GM19395 (cell line): Measurements from ENCODE around the gene NEUROG2.

ENCODE experiments used
- ATAC-seq: cut with Tn5 transposase; IDR thresholded peaks from one replicate; pipeline ENCODE4 v1.9.1; 2021; ENCODE audit warnings: mild to moderate bottlenecking, moderate library complexity; ENCODE audit not compliant: unreplicated experiment

Gene NEUROG2

GRCh38 chr4:112521123-112522023 is 5.4 kb upstream of the NEUROG2 start:
- ATAC-seq: peak; percentile 18

- no peak for ATAC-seq
These were observed 4.7 kb upstream of the NEUROG2 start for GRCh38 chr4:112520598-112521122.

DNA sequence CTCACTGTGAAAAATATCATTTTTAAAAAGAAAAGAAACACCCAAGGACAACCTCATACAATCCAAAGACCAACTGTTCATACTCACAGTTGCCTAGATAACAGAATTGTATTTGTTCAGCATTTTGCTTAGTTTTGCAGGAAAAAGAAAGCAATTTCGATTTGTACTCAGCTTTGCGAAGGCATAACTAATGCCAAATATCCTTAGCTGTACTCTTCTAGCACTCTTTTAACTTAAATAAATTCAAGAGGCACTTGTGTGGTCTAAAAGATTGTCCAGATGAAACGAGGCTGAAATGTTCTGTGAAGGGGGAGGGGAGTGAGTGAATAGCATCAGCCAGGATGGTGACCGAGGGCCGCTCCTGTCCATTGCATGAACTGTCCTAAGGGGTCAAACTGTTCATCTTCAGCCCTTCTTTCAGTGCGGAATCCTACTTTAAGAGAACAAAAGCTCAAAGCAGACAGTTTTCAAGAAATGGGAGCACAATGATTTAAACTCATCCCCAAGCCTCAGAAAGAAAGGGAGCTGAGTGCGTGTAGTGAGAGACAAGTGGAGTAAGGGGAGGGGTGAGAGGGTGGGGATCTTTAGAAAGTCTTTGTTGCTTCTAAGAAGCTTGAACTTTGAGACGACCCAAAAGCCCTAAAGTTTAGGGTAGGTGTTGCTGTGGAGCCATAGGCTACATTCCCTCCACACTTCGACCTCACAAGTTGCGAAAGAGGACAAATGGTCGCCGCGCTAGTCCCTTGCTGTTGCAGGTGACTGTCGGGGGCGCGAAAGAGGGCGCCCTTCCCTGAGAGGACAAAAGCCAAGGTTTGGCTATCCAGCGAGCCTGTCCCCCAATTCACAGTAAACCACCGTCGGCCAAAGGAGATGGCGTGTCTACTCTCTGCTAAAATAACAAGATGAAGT is 4.0 kb upstream of the NEUROG2 start:
- ATAC-seq: no peak

DNA sequence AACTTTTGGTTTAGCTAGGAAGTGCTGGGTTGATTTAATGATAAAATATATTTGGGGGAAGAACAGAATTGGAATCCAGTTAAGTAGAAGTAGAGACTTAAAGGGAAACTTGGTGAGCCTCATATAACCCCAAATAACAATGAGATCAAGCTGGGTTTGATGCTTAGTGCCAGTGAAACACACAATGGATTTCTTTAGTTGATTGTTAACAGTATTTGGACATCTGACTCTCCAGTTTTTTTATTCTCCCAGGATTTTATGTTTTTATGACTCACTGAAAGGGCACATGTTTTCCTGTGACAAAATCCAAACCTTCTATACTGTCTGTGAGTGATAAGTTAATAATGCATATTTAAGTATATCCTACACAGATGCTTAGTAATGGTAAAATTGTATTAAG is 2.7 kb upstream of the NEUROG2 start:
- ATAC-seq: no peak

DNA sequence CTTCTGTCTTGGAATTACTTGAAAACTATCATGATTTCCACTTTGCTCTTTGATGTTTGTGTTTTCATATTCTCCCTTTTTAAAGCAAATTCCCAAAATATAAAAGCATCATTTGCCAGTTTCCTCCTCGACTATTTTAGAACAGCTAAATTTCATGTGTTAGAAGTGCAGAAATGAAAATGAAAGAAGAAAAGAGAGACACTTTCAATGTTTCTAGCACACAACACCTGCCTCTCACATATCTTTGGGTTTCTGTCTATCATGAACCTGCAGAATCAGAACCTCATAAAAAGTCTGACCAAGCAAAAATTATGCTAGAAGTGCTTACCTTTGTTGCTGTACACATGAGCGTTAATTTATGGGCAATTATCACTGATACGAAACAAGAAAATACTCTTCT is 1.9 kb upstream of the NEUROG2 start:
- ATAC-seq: no peak

GRCh38 chr4:112517067-112517634 is 1.2 kb upstream of the NEUROG2 start:
- ATAC-seq: peak; percentile 13

GRCh38 chr4:112516471-112517066 is 589 bp upstream of the NEUROG2 start:
- peak; percentile 28 for ATAC-seq

DNA sequence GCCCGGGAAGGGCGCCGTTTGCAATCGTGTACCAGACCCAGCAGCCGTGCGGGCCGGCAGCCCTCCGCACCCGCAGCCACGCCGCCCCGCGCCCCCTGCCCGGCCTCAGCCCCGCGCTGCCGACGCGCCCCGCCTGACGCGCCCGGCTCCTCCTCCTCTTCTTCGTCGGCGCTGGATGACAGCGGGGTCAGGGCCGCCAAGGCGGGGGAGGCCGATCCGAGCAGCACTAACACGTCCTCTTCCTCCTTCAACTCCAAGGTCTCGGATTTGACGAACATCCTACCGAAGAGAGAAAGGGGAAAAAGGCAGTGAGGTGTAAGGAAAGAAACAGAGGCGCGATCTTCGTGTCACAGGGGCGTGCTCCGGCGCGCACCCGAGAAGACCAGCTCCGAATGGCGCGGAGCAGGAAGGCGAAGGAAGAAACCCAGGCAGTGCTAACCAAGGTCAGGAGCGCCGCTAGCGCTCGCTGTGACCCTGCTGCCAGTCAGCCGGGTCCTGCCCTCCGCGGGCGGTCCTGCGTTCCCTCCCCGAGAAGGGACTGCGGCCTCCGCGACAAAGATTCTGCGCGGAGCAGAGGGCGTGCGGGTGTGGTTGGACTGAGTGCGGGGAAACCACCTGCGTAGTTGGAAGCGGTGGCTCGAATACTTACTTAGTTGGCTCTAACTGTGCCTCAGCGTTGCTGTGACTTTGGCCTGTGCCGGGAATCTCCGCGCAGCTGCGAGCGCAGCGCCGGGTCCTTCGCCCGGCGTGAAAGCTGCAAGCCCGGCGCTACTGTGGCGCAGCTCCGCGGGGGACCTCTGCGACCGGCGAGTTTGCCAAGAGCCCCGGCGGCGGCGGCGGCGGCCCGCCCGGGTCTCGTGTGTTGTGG is 548 bp downstream of the NEUROG2 start:
- ATAC-seq: peak; percentile 42

GRCh38 chr4:112514647-112515197 is 1.3 kb downstream of the NEUROG2 start:
- peak; percentile 8 for ATAC-seq

DNA sequence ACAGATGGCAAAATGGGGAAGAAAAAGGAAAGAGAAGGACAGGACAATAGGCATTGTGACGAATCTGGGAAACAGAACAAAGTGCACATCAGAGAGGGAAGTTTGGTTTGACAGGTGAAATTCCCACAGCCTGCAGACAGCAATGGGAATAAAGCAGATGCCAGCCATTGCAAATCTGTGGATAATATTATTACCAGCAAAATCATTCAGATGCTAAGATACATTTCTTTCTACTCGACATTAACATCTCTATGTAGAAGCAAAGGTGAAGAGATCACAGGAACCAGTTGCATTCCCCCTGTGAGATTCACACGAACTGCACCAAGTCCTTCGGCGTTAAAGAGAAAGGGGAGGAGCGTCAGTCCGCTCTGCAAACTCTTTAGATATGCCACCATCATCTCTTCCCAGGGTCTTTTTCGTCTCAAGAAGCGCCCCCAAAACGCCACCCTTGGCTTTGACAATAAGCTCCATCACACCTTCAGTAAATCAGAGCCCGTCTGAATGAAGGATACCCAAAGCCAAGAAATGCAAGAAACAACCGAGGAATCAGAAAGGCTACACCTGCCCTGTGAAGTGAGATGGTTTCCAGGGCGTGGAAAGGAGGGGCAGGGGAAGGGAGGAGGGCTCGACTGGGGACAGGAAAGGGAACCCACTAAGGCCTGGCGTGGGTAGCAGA is 1.9 kb downstream of the NEUROG2 start:
- ATAC-seq: peak; percentile 3

DNA sequence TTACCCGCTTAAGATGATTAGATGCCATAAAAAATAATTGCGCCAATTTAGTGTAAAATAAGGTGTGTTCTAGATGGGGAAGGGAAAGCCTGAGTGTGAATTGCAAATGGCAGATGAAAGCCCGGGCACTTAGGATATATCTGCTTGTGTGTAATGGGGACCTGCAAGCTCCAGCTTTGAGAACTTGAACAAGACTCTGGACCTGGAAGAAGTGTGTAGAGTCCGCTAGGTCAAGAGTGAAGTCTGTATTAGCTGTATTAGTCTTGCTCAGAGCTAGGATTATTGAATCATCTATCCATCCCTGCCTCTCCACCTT is 4.2 kb downstream of the NEUROG2 start:
- no peak for ATAC-seq

DNA sequence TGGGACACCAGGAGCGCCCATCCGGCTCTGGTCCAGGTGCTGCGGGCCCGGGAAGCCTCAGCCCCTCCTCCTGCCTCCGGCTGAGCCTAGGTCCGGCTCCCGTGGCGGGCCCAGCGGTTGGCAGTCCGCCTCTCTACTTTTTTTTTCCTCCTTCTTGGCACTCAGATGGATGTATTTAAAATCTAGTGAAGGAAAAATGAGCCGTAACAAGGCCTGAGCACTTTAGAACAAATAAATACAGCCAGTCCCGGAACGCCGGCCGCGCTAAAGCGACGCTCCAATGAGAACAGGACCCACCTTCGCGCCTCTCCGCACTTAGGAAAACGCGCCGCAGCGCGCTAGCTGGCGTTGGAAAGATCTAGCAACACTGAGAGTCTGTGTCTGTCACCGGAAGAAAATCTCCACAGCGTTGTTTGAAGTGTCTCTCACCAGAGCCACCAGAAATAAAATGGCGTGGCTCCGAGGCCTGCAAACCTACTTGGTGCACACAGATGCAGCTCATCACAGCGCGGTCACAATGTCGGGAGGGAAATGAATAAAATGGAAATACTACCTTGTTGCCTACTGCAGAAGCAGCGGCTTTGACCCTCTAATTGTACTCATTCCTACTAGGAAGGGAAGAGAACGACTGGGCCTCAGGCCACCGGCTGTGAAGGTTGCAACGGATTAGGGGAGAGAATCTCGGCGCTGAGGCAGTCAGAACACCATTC is 4.7 kb downstream of the NEUROG2 start:
- ATAC-seq: no peak

DNA sequence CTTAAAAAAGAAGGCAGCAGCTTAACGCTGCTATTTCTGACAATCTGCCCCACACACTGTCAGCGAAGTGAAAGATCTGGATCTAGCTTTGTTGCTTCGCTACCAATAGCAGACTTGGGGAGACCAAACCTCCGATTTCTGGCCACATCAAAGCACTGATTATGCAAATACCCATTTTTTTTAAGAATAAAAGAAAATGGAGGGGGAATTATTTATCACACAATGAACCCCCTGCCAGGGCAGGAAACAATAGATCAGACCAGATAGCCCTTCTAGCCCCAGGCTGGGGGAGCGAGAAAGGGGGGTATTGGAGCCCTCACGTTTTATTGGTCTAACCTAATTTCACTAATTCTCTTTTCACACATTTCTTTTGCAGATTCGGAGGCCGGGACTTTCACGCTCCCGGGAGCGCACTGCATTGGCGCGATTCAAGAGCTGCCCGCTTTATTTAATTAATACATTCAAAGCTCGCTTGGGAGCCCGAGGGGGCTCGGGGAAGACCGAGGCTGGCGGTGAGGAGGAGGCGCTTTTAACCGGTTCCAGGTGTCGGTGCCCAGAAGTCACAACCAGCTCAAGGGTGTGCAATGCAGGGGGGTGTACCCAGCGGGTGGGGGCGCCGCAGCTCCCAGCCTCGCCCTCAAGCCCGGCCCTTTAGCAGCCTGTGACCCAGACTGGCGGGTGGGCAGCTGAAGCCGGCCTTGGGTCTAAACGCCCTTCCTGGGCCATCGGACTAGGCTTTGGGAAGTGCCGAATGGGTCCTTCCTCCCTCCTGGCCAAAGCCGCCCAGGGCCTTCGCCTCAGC is 5.5 kb downstream of the NEUROG2 start:
- ATAC-seq: no peak

DNA sequence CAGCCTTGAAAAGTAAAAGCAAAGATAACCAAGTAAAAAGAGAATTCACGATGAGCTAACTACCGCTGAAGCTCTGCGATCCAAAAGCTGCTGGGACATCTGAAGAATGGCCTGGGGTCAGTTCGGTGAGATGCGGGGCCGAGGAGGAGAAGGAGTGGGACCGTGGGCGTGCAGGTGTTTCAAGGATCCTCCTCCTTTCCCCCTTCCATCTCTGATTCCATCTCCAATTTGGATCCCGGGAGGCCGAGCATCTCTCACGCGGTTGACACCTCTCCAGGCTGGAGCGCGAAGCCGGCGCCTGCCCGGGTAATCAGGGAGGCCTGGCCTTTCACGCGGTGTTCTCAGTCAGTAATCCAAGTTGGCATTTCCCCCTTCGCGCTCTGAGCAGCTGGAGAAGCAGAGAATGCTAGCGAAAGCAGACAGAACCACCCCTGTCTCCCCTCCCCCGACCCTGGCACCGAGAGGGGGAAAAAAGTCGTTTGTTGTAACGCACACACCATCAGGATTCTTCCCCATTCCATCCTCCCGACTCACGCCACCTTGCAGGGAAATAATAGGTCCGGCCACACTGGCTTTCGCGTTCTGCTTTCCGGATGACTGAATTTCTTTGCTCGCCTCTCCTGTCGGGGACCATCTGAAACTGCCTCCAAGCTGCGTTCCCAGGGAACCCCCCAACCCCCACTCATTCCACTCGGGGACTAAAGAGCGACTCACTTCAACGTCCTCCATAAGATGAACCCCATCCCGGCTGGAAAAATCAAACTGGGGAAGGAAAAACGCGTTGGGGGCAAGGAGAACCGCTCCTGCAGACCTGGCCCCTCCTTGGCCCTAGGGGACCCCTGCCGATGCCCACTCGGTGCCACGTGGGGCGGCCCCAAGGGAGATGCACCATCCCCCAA is 6.5 kb downstream of the NEUROG2 start:
- no peak for ATAC-seq

GRCh38 chr4:112508356-112508755 is 7.6 kb downstream of the NEUROG2 start:
- no peak for ATAC-seq

DNA sequence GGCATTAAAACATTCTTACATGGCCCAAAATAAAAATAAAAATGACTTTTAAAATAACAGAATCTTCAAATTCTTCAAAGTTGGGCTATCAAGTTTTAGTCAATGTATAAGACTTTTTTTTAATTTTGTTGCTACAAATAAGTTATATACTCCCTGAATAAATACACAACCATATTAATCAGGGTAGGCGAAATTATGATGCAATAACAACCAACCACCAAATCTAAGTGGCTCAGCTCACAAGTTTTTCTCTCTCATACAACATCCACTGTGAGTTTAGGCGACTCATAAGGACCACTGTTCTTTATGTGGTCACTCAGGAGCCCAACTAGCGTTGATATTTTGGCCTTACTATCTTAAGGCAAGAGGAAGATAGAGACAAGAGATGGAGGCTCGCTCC is 11.2 kb downstream of the NEUROG2 start:
- no peak for ATAC-seq

- ATAC-seq: no peak
These were observed 13.1 kb downstream of the NEUROG2 start for GRCh38 chr4:112502871-112503270.
